ENCODE data around the gene CSH1.
A peak's percentile ranks its signal among the peaks of the same experiment; 100 is the strongest.
"Not testable (repeated sequence)": the region's sequence is repeated elsewhere in the genome, so short reads cannot be mapped to it uniquely, and the experiment has no call there.

The CSH1 gene

DNA sequence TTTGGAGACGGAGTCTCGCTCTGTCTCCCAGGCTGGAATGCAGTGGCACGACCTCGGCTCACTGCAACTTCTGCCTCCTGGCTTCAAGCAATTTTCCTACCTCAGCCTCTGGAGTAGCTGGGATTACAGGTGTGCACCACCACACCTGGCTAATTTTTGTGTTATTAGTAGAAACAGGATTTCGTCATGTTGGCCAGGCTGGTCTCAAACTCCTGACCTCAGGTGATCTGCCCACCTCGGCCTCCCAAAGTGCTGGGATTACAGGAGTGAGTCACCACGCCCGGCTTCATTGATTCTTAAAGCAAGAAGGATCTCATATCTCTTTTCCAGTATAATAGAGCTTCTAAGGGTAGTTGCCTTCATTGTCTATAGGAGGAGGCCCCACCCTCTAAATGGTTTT lies 8.4 kb upstream of the CSH1 start:
- DNase-seq (ENCODE audit: low read depth in 2 of 2), result not testable (repeated sequence)

DNA sequence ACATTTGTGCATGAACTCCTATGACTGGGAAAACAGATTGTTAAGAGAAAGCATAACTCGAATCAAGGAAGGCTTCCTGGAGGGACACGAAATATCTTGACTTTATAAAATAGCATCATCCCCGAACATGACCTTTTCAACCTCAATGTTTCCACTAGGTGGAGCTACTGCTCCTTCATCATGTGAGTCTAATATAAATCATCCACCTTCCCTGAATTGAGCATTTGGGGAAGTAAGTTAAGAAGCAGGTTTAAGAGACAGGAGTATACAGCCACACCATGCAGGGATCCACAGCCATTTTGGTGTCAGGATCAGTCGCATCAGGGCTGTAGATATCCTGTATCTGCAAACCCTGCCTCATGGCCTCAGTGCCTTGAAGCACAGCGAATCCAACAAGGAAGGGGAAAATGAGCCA lies 7.4 kb upstream of the CSH1 start:
- not testable (repeated sequence) for DNase-seq (ENCODE audit: low read depth in 2 of 2)

DNA sequence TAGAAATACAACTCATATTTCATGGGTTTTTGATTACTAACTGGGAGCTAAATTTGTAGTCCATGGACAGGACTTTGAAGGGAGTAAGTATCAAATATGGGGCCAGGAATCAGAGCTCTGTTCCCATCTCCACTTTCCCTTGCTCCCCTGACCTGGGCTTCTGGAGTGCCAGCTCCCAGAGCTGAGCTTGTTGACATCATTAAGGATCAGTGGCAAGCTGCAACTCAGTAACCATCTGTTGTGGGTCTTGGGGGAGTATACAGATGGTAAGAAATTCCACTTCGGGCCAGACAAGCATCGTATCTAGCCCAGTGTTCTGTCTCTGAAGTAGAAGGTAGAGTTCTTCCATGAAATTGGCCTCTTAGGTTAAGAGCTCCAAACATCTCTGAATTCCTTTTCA lies 5.6 kb upstream of the CSH1 start:
- DNase-seq (ENCODE audit: low read depth in 2 of 2), result not testable (repeated sequence)

DNA sequence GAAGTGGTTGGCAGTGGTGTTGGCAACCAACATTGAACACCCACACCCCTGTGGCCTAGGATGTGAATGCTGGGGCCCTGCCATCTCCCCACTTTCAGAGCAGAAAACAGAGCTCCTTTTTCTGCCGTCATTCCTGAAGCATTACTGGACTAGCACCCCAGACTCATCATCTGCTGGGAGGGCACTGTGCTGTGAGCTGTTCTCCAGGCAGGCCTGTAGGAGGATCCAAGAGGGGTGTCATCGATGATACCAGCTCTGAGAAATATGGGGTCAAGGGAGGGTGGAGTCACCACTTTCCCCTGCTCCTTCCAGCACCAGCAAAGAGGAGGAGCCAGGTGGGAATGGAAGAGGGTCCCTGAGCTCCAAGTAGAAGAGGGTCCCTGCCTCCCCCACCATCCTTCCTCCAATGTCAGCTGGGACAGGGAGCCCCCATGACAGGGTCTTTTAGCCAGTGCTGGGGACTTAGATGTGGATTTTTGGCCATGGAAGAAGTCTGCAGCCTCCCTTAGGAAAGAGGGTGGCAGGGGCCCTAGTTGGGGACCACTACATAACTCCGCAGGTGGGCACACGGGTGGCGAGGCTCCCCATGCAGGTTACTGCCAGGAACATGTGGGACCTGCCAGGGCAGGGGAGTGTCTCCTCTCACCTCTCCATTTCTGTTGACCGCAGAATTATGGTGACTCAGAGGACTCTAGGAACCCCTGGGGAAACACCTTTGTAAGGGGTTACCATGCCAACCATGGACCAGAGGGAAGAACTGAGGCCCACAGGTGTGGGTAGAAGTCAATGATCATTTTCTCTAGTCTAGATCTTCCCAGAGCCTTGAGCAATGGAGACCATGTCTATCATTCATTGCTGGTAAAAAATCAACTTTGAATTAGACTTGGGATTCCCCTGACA lies 2.8 kb upstream of the CSH1 start:
- DNase-seq (ENCODE audit: low read depth in 2 of 2), result not testable (repeated sequence)

DNA sequence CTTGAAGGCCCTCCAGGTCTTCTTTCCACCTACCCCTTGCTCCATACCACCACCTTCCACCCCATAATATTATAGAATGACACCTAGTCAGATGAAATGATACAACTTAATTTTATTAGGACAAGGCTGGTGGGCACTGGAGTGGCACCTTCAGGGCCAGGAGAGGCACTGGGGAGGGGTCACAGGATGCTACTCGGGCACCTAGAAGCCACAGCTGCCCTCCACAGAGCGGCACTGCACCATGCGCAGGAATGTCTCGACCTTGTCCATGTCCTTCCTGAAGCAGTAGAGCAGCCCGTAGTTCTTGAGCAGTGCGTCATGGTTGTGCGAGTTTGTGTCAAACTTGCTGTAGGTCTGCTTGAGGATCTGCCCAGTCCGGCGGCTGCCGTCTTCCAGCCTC lies 1.6 kb downstream of the CSH1 start:
- DNase-seq (ENCODE audit: low read depth in 2 of 2), result not testable (repeated sequence)

DNA sequence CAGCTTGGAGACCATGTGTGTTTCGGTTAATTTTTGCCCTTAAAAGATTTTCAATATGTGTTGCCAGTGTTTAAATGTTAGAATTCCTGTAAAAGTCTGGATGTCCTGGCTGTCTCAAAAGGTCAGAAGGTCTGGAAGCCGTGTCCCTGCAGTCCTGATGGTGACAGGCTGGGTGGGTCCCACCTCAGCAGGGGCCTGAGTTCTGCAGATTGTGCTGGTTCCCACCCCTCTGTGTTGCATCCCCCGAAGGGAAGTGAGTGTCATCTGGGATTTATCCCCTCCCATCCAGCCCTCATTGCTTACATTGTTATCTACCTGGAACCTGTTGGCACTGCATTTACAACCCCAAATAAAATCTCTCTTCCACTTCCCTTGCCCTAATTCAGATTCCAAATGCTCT lies 2.4 kb downstream of the CSH1 start:
- not testable (repeated sequence) for DNase-seq (ENCODE audit: low read depth in 2 of 2)

DNA sequence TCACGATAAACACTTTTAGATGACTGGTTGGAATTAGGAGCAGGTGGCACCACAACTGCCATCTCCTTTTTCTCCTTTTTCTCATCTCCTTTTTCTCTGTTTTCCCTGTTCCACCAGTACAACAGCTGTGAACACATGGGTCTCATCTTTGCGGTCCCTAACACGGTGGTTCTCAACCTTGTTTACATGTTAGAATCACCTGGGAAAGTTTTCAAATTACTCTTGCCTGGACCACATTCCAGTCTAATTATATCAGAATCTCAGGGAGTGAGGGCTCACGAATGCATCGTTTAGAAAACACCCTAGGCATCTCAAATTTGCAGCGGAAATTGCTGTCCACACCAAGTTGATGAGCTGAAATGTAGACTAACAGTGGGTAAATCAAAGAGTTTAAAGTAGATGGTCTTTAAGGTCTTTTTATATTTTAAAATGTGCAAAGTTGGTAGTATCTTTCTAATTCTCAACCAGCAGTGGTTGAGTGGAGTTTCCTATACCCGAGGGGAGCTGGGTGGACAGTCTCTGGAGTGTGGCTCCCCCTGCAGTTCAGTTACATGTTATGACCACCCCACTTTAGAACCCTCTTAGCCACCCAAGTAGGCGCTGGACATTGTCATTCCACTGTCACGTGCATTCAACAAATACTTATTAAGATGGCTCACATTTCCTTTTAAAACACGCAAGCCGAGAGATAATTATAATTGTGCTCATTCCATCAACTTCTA lies 3.9 kb downstream of the CSH1 start:
- not testable (repeated sequence) for DNase-seq (ENCODE audit: low read depth in 2 of 2)

DNA sequence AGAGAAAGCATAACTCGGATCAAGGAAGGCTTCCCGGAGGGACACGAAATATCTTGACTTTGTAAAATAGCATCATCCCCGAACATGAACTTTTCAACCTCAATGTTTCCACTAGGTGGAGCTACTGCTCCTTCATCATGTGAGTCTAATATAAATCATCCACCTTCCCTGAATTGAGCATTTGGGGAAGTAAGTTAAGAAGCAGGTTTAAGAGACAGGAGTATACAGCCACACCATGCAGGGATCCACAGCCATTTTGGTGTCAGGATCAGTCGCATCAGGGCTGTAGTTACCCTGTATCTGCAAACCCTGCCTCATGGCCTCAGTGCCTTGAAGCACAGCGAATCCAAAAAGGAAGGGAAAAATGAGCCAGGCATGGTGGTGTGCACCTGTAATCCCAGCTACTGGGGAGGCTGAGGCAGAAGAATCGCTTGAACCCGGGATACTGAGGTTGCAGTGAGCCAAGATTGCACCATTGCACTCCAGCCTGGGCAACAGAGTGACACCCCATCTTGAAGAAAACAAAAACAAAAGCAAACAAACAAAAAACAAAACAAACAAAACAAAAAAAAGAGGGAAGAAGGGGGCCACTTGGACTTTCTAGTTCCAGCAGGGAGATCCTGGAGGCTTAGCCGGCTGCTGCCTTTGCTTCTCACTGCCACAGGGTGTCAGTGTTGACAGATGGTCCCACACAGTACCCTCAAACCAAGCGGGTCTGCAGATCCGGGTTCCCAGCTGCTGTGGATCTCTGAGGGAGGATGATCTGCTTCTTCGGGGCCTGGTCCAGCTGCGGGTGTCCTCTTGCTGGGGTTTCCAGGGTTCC lies 7.1 kb downstream of the CSH1 start:
- DNase-seq (ENCODE audit: low read depth in 2 of 2), result not testable (repeated sequence)

DNA sequence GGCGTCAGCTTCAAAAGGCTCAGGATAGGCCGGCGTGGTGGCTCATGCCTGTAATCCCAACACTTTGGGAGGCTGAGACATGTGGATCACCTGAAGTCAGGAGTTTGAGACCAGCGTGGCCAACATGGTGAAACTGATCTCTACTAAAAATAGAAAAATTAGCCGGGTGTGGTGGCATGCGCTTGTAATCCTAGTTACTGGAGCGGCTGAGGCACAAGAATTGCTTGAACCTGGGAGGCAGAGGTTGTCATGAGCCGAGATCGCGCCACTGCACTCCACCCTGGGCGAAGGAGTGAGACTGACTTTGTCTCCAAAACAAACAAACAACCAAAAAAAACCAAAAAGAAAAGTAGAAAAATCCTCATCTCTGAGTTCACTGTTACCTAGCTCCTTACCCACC lies 11.3 kb downstream of the CSH1 start:
- DNase-seq (ENCODE audit: low read depth in 2 of 2), result not testable (repeated sequence)

DNA sequence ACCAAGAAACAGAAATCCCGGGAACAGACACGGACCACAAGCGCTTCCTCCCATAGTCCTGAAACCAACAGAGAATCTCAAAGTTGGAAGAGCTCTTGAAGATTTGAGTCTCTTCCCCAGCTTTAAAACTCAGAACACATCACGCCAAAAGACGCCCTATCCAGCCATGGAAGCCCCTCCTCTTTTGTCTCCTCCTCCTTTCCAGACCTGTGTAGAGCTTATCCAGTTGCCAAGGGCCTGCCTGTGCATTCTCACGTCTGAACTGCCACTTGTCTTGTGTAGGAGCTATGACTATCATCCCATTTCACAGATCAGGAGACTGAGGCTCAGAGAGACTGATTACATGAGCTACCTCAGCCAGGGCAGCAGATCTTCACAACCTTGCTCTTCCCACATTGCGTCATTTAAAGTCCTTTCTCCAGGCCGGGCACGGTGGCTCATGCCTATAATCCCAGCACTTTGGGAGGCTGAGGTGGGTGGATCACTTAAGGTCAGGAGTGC lies 13.7 kb downstream of the CSH1 start:
- DNase-seq (ENCODE audit: low read depth in 2 of 2), result not testable (repeated sequence)

DNA sequence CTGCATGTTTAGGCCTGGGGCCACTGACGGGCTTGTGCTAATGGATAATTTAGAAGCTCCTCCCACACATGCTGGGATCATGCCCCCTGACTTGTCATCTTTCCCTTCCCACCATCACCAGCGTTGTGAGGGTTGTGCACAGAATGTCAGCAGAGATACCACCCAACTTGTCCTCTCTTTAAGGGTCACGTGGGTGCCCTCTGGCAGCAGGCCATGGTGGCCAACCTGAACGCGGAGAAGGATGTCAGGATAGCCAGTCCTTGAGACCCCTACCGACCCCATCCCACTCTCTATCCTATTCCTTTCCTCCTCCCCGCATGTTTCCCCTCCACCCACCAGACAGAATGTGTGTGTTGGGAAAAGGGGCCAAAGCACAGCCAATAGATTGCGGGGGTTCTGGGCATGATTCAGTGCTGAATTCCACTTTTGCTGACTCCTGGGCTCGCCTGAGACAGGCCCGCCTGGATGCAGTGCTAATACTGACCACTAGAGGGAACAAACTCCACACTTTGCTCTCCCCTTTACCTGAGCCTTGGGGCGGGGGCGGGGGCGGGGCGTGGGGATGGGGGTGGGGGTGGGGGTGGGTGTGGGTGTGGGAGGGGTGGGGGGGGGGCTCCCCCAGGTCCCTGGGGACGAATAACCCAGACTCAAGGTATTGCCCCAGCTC lies 14.3 kb downstream of the CSH1 start, which contains the start of gene GH2:
Gene GH2 (minus strand): TSS at position 10 of the 667 bp plus-strand sequence. CDS start 143 bp downstream, outside the sequence.
- peak; percentile 10 to 20 for DNase-seq (ENCODE audit: low read depth in 2 of 2)

DNA sequence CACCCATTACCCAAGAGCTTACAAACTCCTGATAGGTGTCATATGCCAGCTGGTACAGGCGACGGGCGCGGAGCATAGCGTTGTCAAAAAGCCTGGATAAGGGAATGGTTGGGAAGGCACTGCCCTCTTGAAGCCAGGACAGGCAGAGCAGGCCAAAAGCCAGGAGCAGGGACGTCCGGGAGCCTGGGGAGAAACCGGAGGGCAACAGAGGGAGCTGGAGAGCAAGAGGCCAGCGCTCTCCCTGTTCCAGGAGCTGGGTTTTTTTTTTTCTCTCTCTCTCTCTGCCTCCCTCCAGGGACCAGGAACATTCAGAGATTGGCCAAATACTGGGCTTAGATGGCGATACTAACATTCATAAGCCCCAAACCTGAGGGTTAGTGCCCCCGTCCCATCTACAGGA lies 15.0 kb downstream of the CSH1 start:
- DNase-seq (ENCODE audit: low read depth in 2 of 2), result not testable (repeated sequence)

DNA sequence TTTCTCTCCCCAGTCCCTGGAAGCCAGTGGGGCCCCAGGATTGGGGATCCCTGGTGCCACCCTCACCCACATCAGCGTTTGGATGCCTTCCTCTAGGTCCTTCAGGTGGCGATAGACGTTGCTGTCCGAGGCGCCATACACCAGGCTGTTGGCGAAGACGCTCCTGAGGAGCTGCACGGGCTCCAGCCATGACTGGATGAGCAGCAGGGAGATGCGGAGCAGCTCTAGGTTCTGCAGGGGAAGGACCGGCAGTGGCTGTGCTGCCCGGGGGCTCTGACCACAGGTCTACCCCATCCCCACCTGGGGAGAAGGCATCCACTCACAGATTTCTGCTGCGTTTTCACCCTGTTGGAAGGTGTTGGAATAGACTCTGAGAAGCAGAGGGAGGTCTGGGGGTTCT lies 15.7 kb downstream of the CSH1 start:
- no peak for DNase-seq (ENCODE audit: low read depth in 2 of 2)

DNA sequence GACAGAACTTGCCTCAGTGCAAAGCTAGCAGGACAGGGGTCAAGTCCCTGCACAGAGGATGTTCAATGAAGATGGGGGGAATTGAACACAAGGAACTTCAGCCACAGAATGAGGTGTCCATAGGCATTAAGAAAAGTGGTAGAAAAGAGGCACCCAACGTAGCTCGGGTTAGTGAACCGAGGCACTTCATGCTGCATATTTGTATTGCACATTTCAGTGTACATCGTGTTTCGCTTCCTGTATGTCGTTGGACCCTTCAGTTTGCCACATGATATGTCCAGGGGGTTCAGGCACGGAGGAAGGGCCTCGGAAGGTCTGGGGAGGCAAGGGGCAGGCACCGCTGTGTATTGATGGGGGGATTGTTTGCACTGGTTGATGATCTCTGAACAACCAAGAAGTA lies 18.0 kb downstream of the CSH1 start:
- not testable (repeated sequence) for DNase-seq (ENCODE audit: low read depth in 2 of 2)

DNA sequence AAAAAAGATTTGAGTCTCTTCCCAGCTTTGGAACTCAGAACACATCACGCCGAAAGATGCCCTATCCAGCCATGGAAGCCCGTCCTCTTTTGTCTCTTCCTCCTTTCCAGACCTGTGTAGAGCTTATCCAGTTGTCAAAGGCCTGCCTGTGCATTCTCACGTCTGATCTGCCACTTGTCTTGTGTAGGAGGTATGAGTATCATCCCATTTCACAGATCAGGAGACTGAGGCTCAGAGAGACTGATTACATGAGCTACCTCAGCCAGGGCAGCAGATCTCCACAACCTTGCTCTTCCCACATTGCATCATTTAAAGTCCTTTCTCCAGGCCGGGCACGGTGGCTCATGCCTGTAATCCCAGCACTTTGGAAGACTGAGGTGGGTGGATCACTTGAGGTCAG lies 21.7 kb downstream of the CSH1 start:
- not testable (repeated sequence) for DNase-seq (ENCODE audit: low read depth in 2 of 2)

DNA sequence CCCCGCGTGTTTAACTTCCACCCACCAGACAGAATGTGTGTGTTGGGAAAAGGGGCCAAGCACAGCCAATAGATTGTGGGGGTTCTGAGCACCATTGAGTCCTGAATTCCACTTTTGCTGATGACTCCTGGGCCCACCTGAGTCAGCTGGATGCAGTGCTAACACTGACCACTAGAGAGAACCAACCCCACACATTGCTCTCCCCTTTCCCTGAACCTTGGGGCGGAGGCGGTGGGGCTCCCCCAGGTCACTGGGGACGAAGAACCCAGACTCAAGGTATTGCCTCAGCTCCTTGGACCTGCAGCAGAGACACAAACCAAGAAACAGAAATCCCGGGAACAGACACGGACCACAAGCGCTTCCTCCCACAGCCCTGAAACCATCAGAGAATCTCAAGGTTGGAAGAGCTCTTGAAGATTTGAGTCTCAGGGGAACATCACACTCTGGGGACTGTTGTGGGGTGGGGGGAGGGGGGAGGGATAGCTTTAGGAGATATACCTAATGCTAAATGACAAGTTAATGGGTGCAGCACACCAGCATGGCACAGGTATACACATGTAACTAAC lies 22.2 kb downstream of the CSH1 start:
- DNase-seq (ENCODE audit: low read depth in 2 of 2), result not testable (repeated sequence)

DNA sequence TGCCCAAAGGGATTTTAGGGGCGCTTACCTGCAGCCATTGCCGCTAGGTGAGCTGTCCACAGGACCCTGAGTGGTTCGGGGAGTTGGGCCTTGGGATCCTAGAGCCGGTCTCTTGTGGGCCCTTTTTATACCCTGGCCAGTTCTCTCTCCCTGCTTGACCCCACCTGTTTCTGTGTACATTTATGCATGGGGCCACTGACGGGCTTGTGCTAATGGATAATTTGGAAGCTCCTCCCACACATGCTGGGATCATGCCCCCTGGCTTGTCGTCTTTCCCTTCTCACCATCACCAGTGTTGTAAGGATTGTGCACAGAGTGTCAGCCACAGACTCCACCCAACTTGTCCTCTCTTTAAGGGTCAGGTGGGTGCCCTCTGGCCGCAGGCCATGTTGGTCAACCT lies 22.8 kb downstream of the CSH1 start, which contains the start of gene CSH2:
Gene CSH2 (minus strand): TSS at position 101 of the 400 bp plus-strand sequence. CDS start 63 bp downstream, at position 38.
- DNase-seq (ENCODE audit: low read depth in 2 of 2), result not testable (repeated sequence)

DNA sequence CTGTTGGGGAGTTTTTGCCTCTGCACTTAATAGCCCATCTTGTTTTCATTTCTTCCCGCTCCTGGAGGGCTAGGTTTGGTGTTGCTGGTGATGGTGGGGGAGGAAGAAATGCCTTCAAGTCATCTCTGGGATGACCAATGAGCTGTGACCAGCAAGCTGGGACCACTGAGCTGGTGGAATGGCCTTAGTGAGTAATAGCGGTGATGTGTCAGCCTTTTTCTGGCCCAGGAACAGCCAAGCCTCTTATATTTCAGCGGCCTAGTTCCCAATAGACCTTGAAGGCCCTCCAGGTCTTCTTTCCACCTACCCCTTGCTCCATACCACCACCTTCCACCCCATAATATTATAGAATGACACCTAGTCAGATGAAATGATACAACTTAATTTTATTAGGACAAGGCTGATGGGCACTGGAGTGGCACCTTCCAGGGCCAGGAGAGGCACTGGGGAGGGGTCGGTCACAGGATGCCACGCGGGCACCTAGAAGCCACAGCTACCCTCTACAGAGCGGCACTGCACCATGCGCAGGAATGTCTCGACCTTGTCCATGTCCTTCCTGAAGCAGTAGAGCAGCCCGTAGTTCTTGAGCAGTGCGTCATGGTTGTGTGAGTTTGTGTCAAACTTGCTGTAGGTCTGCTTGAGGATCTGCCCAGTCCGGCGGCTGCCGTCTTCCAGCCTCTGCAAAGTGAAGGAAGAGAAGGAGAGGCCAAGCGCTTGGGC lies 24.6 kb downstream of the CSH1 start:
- DNase-seq (ENCODE audit: low read depth in 2 of 2), result not testable (repeated sequence)

DNA sequence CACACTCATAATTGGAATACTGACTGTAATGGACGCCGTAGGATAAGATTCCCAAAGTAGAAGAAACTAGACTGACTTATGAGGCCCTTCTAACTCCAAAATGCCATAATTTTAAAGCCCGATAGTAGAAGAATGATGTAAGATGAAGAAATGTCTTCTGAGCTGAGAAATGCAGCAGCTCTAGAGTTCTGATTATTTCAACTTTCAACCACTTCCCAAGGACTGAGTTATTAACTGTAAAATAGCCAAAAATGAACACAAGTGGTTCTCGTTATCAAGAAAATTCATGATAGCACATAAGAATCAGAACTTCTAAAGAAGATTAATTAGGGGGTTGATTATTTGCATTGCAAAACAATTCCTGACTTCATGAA lies 26.1 kb downstream of the CSH1 start:
- not testable (repeated sequence) for DNase-seq (ENCODE audit: low read depth in 2 of 2)

Data from activated CD8-positive, alpha-beta memory T cell treated with anti-CD3 and anti-CD28 coated beads for 4 hours (primary cell).